Umbilical cord (tissue), 2 donors: ENCODE data around the gene GJB5. TPM values are rescaled to one million over a fixed set of nuclear protein-coding genes. Genes with fewer than 3 reads are reported as not detected.

Source experiments
- DNase-seq: peaks from one replicate; pipeline ENCODE4 v3.0.0-alpha.2; 2015; ENCODE audit warnings: low spot score
- total RNA-seq: library from RNA; depleted of rRNA; stranded (reverse); fragments of >200 nt; gene quantifications from one replicate; pipeline ENCODE4 v1.2.3, GENCODE V29; 2014; ENCODE audit warnings: low replicate concordance; ENCODE audit not compliant: insufficient read depth

The GJB5 gene
- total RNA-seq, 1 donor from 2014 or later, result 4.3 TPM

DNA sequence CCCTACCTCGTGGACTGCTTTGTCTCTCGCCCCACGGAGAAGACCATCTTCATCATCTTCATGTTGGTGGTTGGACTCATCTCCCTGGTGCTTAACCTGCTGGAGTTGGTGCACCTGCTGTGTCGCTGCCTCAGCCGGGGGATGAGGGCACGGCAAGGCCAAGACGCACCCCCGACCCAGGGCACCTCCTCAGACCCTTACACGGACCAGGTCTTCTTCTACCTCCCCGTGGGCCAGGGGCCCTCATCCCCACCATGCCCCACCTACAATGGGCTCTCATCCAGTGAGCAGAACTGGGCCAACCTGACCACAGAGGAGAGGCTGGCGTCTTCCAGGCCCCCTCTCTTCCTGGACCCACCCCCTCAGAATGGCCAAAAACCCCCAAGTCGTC, 39.9 kb downstream of the GJB5 start:
- no peak for DNase-seq

DNA sequence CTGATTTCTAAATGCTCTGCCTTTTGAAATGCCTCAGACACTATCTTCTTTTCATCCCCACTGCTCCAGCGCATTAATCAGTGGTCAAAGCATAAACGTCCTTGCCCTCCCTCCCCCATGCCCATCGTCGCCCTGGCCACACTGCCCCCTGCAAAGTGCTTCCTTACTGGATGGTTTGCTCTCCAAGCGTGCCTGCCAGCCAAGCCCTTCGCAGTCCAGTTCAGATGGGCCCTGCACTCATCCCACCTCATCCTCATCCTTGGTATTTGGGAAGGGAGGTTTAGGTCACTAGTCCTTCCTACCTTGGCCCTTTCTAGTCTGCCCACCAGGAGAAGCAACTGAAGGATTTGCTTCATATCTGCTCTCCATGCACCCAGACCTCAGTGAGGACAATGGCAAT, 41.1 kb downstream of the GJB5 start:
- DNase-seq, result no peak

DNA sequence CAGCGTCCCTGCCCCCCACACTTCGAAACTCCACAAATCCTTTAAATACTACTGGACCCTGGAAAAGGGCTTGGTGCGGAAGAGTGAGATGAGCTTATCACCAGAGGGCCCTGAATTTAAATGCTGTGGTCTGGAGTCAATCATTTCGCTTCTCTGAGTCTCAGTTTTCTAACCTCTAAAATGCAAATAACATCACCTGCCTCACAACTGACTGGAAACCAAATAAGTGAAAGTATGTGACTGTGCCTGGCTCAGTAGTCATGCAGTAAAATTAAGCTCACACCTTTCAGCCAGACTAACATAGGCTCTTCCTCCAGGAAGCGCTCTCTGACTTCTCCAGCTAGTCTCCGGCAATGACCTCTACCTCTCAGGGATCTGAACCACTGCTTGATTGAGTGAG, 42.1 kb downstream of the GJB5 start:
- DNase-seq, result no peak

DNA sequence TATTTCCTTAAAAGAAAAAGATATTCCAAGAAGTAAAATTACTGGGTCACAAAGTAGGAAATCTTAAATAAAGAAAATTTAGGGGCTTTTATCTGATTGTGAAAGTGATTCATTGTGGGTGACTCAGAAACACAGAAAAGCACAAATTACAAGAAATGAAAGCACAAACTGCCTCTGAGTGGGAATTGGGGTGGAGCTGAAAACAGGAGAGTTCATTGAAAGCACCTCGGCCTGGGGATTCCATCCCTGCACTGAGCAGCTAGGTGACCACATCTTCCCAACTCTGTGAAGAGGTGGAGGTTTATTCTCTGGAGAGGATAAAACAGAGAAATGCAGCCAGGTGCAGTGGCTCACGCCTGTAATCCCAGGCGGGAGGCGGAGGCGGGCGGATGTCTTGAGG, 45.4 kb downstream of the GJB5 start:
- DNase-seq, result no peak

DNA sequence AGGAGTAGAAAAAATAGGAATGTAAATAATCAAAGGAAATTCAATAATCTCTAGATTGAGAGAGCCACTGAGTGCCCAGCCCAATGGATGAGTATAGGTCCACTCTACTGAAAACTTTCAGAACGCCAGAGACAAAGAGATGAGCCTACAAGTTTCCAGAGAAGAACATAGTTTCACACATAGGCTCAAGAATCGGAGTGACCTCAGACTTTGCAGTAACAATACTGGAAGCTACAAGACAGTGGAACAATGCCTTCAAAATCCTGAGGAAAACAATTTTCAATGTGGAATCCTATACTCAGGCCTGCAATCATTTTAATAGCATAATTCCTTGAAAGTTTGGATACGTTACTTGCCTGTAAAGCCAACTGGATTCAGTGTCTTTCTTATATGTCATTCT, 48.9 kb downstream of the GJB5 start:
- DNase-seq, result no peak

DNA sequence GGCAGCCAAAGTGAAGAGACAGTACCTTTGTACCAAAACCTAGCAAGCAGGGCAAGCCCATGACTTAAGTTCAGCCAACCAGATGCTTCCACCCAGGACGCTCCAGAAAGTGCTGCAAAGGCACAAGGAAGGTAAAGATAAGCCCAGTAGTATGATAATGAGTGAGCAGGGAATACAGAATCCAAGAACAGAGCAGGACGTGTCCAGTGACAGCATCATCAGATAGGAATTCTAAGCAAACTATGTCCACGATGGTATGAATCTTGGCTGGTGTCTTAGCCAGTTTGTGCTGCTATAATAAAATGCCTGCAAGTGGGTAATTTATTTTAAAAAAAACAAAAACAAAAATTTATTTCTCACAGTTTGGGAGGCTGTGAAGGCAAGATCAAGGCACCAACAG, 51.5 kb downstream of the GJB5 start:
- no peak for DNase-seq

Other genes starting within 250 kb of the GJB5 start
- gene GJB4, start 4.7 kb downstream of the GJB5 start, total RNA-seq, result 0.24 TPM
- 6.3 TPM for gene GJB3, start 26.2 kb downstream of the GJB5 start, total RNA-seq
- gene GJA4, start 38.0 kb downstream of the GJB5 start, total RNA-seq, result 3.4 TPM
- gene SMIM12, start 104.7 kb downstream of the GJB5 start, total RNA-seq, result 23.4 TPM
- gene DLGAP3, start 174.6 kb downstream of the GJB5 start, total RNA-seq, result 0.24 TPM
- 23.6 TPM for gene TMEM35B, start 230.3 kb downstream of the GJB5 start, total RNA-seq